ENCODE data around the gene KY. TPM values are rescaled to one million over a fixed set of nuclear protein-coding genes. Genes with fewer than 3 reads are reported as not detected.

Gene KY
- total and polyA plus RNA-seq, 9 donors, result 0.34 to 5.2 (median 0.87) TPM

- Histone ChIP-seq H3K4me1 (ENCODE audit: insufficient read depth) (no peaks in the 10 kb centered on the region), H3K9me3 (no peaks in the 10 kb centered on the region), H3K27ac (no peak overlapping the region), H3K36me3 (no peaks in the 10 kb centered on the region), H3K27me3 (no peaks in the 10 kb centered on the region), H3K4me3 (no peak overlapping the region)
- no peak for TF ChIP-seq CTCF (IDR thresholded peaks at IDR 0.05)
- no peak for TF ChIP-seq EP300 (IDR thresholded peaks at IDR 0.05)
- no peak for TF ChIP-seq POLR2A (IDR thresholded peaks at IDR 0.05)
- intact Hi-C loops (cut with DNase I), result no loop called here
- 74 to 84% (median 81%) methylated on average over 5 of the region's 5 CpGs for WGBS, 3 donors
- no peak for DNase-seq
Measured at GRCh38 chr3:134615743-134616142, 35.1 kb downstream of the KY start.

GRCh38 chr3:134614955-134615354, 35.9 kb downstream of the KY start:
- no peak for DNase-seq
- WGBS, 3 donors, result 82 to 85% (median 84%) methylated on average over 4 of the region's 4 CpGs
- intact Hi-C loops (cut with DNase I), result no loop called here
- H3K9me3 ChIP-seq, result no peaks in the 10 kb centered on the region
- H3K27me3 ChIP-seq, result no peaks in the 10 kb centered on the region
- H3K4me3 ChIP-seq, result no peak overlapping the region
- no peak overlapping the region for H3K27ac ChIP-seq
- no peaks in the 10 kb centered on the region for H3K36me3 ChIP-seq
- H3K4me1 ChIP-seq (ENCODE audit: insufficient read depth), result no peaks in the 10 kb centered on the region
- TF ChIP-seq POLR2A (IDR thresholded peaks at IDR 0.05), result no peak
- no peak for TF ChIP-seq CTCF (IDR thresholded peaks at IDR 0.05)
- TF ChIP-seq EP300 (IDR thresholded peaks at IDR 0.05), result no peak

- no peaks in the 10 kb centered on the region for H3K36me3 ChIP-seq
- no peaks in the 10 kb centered on the region for H3K9me3 ChIP-seq
- H3K27ac ChIP-seq, result no peak overlapping the region
- DNase-seq, result no peak
- intact Hi-C loops (cut with DNase I), result no loop called here
- no peaks in the 10 kb centered on the region for H3K27me3 ChIP-seq
- no peaks in the 10 kb centered on the region for H3K4me1 ChIP-seq (ENCODE audit: insufficient read depth)
- H3K4me3 ChIP-seq, result no peak overlapping the region
- WGBS, 3 donors, result 70 to 93% (median 82%) methylated on average over 6 of the region's 6 CpGs
- TF ChIP-seq POLR2A (IDR thresholded peaks at IDR 0.05) (no peak), EP300 (IDR thresholded peaks at IDR 0.05) (no peak)
Measured at GRCh38 chr3:134613006-134613520, 37.8 kb downstream of the KY start.

GRCh38 chr3:134611516-134611915, 39.3 kb downstream of the KY start:
- whole genome bisulfite sequencing, 3 donors, result 85 to 96% (median 85%) methylated on average over 2 of the region's 2 CpGs
- DNase-seq, result no peak
- H3K9me3 ChIP-seq, result no peaks in the 10 kb centered on the region
- H3K27ac ChIP-seq, result no peak overlapping the region
- H3K4me1 ChIP-seq (ENCODE audit: insufficient read depth), result no peaks in the 10 kb centered on the region
- H3K4me3 ChIP-seq, result no peak overlapping the region
- intact Hi-C loops (cut with DNase I), result no loop called here
- H3K36me3 ChIP-seq, result no peaks in the 10 kb centered on the region
- TF ChIP-seq EP300 (IDR thresholded peaks at IDR 0.05) (no peak), POLR2A (IDR thresholded peaks at IDR 0.05) (no peak), CTCF (IDR thresholded peaks at IDR 0.05) (no peak)
- no peaks in the 10 kb centered on the region for H3K27me3 ChIP-seq

- no peaks in the 10 kb centered on the region for H3K36me3 ChIP-seq
- intact Hi-C loops (cut with DNase I), result no loop called here
- 76 to 79% (median 79%) methylated on average over 11 of the region's 11 CpGs for WGBS, 3 donors
- DNase-seq, result no peak
- H3K27ac ChIP-seq, result no peak overlapping the region
- H3K27me3 ChIP-seq, result no peaks in the 10 kb centered on the region
- no peak for TF ChIP-seq CTCF (IDR thresholded peaks at IDR 0.05)
- TF ChIP-seq EP300 (IDR thresholded peaks at IDR 0.05), result no peak
- no peak for TF ChIP-seq POLR2A (IDR thresholded peaks at IDR 0.05)
- H3K4me1 ChIP-seq (ENCODE audit: insufficient read depth), result no peaks in the 10 kb centered on the region
- no peak overlapping the region for H3K4me3 ChIP-seq
- no peaks in the 10 kb centered on the region for H3K9me3 ChIP-seq
Measured at GRCh38 chr3:134610432-134611385, 40.1 kb downstream of the KY start.
